ENCODE measurements around the gene KCNH1.

GRCh38 chr1:210775289-210775688 lies 358.7 kb downstream of the KCNH1 start:
- no peak for TF ChIP-seq GATA3 (IDR thresholded peaks at IDR 0.05; ENCODE audit: low read depth, low read length)
- no peak for TF ChIP-seq GATA2 (IDR thresholded peaks at IDR 0.05; ENCODE audit: low read depth, low read length)
